CD4-positive, alpha-beta T cell treated with Interleukin-17A for 4 hours (primary cell): ENCODE results near the gene LRRC72.
"Not testable (repeated sequence)": the region's sequence is repeated elsewhere in the genome, so short reads cannot be mapped to it uniquely, and the experiment has no call there.

Experiments used
- DNase-seq: peaks from one replicate; pipeline ENCODE4 v3.0.0-alpha.2; 2020; ENCODE audit warnings: mixed read lengths

LRRC72 gene

GRCh38 chr7:16529697-16530096 lies 3.1 kb downstream of the LRRC72 start:
- no peak for DNase-seq

GRCh38 chr7:16531707-16532106 lies 5.1 kb downstream of the LRRC72 start:
- DNase-seq = no peak

- no peak for DNase-seq
Measured at GRCh38 chr7:16532272-16532671, 5.6 kb downstream of the LRRC72 start.

GRCh38 chr7:16535500-16535899 lies 8.9 kb downstream of the LRRC72 start:
- no peak for DNase-seq

- DNase-seq = not testable (repeated sequence)
Measured at GRCh38 chr7:16540559-16540958, 13.9 kb downstream of the LRRC72 start.

- no peak for DNase-seq
Measured at GRCh38 chr7:16542401-16542800, 15.8 kb downstream of the LRRC72 start.

GRCh38 chr7:16543456-16543855 lies 16.8 kb downstream of the LRRC72 start:
- DNase-seq = no peak

GRCh38 chr7:16546921-16547505 lies 20.4 kb downstream of the LRRC72 start:
- DNase-seq = no peak

- DNase-seq = no peak
Measured at GRCh38 chr7:16548428-16548827, 21.8 kb downstream of the LRRC72 start.

- DNase-seq = no peak
Measured at GRCh38 chr7:16550671-16551070, 24.0 kb downstream of the LRRC72 start.

GRCh38 chr7:16554518-16555236 lies 28.1 kb downstream of the LRRC72 start:
- DNase-seq = no peak

GRCh38 chr7:16556359-16556758 lies 29.7 kb downstream of the LRRC72 start:
- no peak for DNase-seq

GRCh38 chr7:16558761-16559302 lies 32.2 kb downstream of the LRRC72 start:
- no peak for DNase-seq

GRCh38 chr7:16559497-16560179 lies 33.0 kb downstream of the LRRC72 start:
- no peak for DNase-seq

GRCh38 chr7:16561943-16562342 lies 35.3 kb downstream of the LRRC72 start:
- no peak for DNase-seq

GRCh38 chr7:16562456-16563220 lies 36.0 kb downstream of the LRRC72 start:
- no peak for DNase-seq

GRCh38 chr7:16563281-16564022 lies 36.8 kb downstream of the LRRC72 start:
- DNase-seq = no peak

GRCh38 chr7:16564023-16564380 lies 37.4 kb downstream of the LRRC72 start:
- no peak for DNase-seq

GRCh38 chr7:16564909-16565426 lies 38.3 kb downstream of the LRRC72 start:
- no peak for DNase-seq

- no peak for DNase-seq
Measured at GRCh38 chr7:16571941-16572340, 45.3 kb downstream of the LRRC72 start.

GRCh38 chr7:16579216-16579615 lies 52.6 kb downstream of the LRRC72 start:
- no peak for DNase-seq

- DNase-seq = no peak
Measured at GRCh38 chr7:16581286-16581685, 54.7 kb downstream of the LRRC72 start.
